NCI-H2196 (cell line): ENCODE data around the gene BMPER.

ENCODE experiments used
- DNase-seq: peaks from one replicate; lab custom pipeline; 2025; ENCODE audit not compliant: unreplicated experiment; lab: John Stamatoyannopoulos, UW

The BMPER gene

DNA sequence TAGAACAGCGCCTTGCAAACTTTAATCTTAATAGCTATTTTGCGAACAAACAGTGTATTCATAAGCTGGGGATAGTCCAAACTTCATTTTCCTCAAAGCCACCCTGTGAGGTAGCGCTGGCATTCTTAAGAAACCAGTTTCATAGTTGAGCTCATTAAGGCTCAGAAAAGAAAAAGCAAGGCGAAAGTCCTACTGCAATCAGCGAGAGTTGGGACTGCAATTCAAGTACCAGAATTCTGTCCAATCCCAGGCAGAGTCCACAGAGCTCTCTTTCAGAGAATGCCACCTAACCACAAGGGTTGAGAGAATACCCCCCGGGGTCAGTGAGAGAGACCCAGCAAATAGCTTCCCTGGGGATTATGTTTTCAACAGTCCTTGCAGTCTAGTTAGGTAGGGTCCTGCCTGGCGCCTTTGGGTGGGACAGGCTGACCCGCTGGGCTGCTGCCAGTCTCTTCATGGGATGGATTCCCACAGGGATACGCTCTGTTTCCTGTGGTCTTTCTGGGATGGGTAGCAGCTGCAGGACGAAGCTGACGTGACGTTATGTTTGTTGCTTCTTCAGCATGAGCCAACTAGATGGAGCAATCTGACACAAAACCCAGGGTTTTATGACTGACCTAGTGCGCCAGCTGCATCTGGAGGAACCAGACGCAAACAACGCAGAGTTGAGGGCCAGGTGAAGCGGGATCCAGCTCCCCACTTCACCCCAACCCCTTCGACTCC lies 16.0 kb downstream of the BMPER start:
- no peak for DNase-seq

GRCh38 chr7:33922820-33923219 lies 17.5 kb downstream of the BMPER start:
- DNase-seq = no peak

GRCh38 chr7:33923440-33924229 lies 18.3 kb downstream of the BMPER start:
- DNase-seq = no peak

- no peak for DNase-seq
Measured at GRCh38 chr7:33926535-33926934, 21.2 kb downstream of the BMPER start.

GRCh38 chr7:33928986-33929385 lies 23.6 kb downstream of the BMPER start:
- DNase-seq = no peak

DNA sequence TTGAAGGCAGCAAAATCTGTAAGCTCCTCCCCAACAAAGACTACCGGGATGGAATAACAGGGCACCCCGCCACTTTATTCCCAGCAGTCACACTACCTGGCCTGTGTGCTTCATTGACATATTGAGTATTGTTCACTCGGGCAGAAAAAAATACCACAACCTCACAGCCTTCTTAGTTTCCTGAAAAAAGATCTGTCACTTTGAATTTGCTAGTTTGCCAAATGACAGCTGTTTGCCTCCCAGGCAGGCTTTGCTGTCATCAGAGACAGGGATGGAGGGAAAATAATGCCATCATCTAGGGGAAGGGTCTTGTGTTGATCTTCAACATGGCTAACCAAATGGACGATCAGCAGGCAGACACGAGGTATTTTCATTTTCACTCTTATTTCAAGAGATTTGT lies 26.9 kb downstream of the BMPER start:
- DNase-seq = no peak

GRCh38 chr7:33932832-33933468 lies 27.6 kb downstream of the BMPER start:
- DNase-seq = peak; percentile 81

GRCh38 chr7:33933611-33934281 lies 28.4 kb downstream of the BMPER start:
- DNase-seq = no peak

DNA sequence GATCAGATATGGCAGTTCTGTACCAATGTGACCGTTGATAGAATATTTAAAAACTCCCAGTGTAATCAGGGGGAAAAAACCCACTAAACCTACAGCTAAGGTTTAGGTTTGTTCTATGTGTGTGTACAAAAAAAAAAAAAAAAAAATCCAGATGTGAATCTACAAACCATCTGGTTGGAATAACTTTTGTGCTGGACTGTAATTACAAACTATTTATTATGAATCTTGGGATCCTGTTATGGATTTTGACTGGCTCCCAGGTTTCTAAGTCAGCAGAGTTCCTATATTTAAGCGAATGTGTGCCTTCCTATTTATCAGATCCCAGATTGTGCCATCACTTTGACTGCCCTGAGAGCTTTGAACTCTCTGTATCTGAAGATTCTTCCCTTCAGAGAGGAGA lies 29.1 kb downstream of the BMPER start:
- no peak for DNase-seq

- DNase-seq = no peak
Measured at GRCh38 chr7:33936503-33936902, 31.2 kb downstream of the BMPER start.

DNA sequence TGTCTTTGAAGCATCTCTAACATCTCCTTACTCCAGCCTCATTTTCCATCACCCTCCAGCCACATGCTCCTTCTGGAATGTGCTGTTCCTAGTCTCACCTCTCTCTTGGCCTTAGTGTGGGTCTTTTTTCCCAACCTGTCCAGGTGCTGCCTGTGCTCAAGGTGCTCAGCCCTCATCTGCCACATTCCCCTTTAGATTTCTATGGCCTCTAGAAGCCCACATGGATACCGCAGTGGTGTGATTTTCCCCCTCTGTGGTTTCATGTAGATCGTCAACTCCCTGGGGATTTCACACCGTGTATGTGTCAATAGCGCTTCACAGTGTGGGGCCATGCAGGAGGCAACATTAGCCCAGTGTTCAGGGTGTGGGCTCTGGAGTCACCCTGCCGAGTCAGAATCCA lies 32.5 kb downstream of the BMPER start:
- no peak for DNase-seq

GRCh38 chr7:33939121-33939520 lies 33.8 kb downstream of the BMPER start:
- no peak for DNase-seq

DNA sequence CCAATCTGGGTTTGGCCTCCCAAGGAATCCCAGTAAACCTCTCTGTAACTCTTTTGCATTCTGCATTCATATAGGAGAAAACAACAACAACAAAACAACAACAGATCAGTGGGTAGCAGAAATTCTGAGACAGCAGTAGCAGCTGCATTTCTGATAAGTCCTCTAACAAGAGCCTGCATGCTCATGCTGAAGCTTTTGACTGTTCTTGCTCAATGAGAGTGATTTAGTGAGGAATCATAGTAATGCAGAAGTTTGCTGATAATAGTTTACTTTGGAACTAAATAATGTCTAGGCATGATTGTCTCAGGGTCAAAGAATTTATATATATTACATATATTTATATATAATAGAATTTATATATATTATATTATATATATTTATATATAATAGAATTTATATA lies 35.2 kb downstream of the BMPER start:
- no peak for DNase-seq

DNA sequence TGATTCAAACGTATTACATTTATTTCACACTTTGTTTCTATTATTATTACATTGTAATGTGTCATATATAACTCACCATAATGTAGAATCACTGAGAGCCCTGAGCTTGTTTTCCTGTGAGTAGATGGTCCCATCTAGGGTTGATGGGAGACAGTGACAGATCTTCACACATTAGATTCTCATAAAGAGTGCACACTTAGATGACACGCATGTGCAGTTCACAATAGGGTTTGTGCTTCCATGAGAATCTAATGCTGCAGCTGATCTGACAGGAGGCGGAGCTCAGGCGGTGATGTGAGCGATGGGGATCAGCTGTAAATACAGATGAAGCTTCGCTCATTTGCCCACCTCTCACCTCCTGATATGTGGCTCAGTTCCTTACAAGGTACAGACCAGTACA lies 36.1 kb downstream of the BMPER start:
- DNase-seq = no peak

GRCh38 chr7:33946094-33946699 lies 40.9 kb downstream of the BMPER start:
- DNase-seq = no peak

DNA sequence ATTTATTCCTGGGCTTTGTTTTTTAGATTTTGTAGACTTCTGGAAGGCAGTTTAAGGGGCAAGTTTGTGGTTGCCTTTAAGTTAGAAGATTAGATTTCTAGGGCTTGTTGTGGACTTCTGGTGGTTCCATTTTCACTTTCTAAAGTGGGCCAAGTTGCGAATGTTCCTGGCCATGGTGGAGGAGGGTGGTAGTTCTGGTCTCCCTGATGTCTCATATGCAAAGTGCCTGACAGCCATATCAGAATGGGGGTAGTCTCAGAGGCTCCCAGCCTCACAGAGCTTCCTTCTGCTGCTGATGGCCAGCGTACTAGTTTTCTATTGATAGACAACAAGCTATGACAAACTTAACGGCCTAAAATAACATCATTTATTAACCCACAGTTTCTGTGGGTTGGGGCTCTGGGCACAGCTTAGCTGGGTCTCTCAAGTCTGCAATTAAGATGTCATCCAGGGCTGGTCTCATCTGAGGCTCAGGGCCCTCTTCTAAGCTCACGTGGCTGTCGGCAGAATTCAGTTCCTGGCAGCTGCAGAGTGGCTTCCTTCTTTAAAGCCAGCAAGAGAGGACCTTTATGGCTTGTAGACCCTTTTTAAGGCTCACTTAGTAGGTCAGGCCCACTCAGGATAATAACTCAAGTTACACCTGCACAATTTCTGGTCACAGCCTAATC lies 44.8 kb downstream of the BMPER start:
- no peak for DNase-seq

DNA sequence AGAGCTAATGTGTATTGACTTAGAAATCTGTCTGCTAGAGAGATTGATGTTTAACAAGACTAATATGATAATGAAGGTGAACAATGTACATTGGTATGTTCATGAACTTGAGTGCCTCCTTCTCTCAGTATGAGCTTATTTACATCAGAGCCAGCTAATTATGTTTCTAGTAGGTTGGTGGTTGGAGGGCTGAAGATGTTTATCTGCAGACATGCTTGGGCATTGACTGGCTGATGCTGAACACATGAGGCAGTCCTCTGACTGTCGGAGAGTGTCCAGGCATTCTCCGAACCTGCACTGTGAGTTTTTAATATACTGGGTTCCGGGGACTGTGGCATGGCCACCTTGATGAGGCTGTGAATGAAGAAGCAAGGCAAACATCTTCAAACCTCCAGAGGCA lies 47.5 kb downstream of the BMPER start:
- DNase-seq = no peak

GRCh38 chr7:33958104-33958503 lies 52.8 kb downstream of the BMPER start:
- DNase-seq = no peak

- no peak for DNase-seq
Measured at GRCh38 chr7:33959676-33960075, 54.3 kb downstream of the BMPER start.

- DNase-seq = no peak
Measured at GRCh38 chr7:33961948-33962347, 56.6 kb downstream of the BMPER start.
